ENCODE data around the gene CACNG6.

CACNG6 gene

GRCh38 chr19:54047616-54048015 is 56.2 kb downstream of the CACNG6 start:
- DNase-seq (ENCODE audit: low spot score) = no peak

Measured in HuH-7.5 (cell line).